ENCODE results near the gene PTGER2.

DNA sequence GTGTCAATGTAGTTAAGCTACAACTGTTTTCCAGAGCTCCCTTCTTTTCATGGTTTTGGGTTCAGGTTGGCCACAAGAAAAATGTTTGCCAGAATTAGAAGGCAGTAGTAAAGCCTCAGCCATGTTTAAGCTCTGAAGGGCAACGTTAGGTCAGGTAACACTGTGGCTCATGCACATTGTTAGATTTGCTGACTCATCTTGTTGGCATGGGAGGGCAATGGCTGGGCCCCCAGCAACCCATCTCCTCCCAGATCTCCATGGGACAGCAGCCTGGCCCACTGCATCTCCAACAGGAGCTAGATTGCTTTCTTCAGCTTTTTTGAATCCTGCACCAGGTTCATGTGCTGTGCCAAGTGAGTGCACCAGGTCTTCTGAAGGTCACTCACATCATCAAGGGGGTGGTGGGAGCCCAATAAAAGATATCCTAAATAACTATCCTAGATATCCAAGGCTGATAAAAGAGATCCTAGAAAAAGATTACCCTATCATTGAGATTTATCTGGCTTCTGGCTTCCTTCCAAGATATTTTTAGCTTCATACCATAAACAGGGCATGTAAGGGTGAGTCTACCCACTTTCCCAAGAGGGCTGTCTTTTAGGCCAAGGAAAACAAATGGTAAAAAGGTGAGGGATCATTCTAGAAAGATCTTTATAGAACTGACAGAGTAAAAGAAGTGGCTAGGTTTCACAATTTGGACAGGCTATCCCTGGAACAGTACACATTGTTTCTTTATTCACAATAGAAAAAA lies 28.9 kb downstream of the PTGER2 start:
- TF ChIP-seq EP300 (IDR thresholded peaks at IDR 0.05; ENCODE audit: borderline replicate concordance) (no peak), TAF1 (IDR thresholded peaks at IDR 0.05; ENCODE audit: low read depth) (no peak), CEBPB (IDR thresholded peaks at IDR 0.05) (no peak), TEAD4 (IDR thresholded peaks at IDR 0.05) (no peak), EGR1 (IDR thresholded peaks at IDR 0.05) (no peak), CREB1 (IDR thresholded peaks at IDR 0.05; ENCODE audit: low read depth) (no peak)
- TF ChIP-seq, protein P1, sequence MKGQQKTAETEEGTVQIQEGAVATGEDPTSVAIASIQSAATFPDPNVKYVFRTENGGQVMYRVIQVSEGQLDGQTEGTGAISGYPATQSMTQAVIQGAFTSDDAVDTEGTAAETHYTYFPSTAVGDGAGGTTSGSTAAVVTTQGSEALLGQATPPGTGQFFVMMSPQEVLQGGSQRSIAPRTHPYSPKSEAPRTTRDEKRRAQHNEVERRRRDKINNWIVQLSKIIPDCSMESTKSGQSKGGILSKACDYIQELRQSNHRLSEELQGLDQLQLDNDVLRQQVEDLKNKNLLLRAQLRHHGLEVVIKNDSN (IDR thresholded peaks at IDR 0.05): no peak
- TF ChIP-seq, protein P2, sequence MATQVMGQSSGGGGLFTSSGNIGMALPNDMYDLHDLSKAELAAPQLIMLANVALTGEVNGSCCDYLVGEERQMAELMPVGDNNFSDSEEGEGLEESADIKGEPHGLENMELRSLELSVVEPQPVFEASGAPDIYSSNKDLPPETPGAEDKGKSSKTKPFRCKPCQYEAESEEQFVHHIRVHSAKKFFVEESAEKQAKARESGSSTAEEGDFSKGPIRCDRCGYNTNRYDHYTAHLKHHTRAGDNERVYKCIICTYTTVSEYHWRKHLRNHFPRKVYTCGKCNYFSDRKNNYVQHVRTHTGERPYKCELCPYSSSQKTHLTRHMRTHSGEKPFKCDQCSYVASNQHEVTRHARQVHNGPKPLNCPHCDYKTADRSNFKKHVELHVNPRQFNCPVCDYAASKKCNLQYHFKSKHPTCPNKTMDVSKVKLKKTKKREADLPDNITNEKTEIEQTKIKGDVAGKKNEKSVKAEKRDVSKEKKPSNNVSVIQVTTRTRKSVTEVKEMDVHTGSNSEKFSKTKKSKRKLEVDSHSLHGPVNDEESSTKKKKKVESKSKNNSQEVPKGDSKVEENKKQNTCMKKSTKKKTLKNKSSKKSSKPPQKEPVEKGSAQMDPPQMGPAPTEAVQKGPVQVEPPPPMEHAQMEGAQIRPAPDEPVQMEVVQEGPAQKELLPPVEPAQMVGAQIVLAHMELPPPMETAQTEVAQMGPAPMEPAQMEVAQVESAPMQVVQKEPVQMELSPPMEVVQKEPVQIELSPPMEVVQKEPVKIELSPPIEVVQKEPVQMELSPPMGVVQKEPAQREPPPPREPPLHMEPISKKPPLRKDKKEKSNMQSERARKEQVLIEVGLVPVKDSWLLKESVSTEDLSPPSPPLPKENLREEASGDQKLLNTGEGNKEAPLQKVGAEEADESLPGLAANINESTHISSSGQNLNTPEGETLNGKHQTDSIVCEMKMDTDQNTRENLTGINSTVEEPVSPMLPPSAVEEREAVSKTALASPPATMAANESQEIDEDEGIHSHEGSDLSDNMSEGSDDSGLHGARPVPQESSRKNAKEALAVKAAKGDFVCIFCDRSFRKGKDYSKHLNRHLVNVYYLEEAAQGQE (IDR thresholded peaks at IDR 0.05; ENCODE audit: low read depth): no peak
- TF ChIP-seq, protein P3, sequence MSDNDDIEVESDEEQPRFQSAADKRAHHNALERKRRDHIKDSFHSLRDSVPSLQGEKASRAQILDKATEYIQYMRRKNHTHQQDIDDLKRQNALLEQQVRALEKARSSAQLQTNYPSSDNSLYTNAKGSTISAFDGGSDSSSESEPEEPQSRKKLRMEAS (IDR thresholded peaks at IDR 0.05): no peak

All from Ishikawa (cell line).